ENCODE measurements around the gene GPR107. TPM values are rescaled to one million over a fixed set of nuclear protein-coding genes. Genes with fewer than 3 reads are reported as not detected.
"Not testable (repeated sequence)": the region's sequence is repeated elsewhere in the genome, so short reads cannot be mapped to it uniquely, and the experiment has no call there.

GPR107 gene
- total RNA-seq, 4 donors from 2014 or later = 18.9 to 27.0 (median 23.2) TPM

DNA sequence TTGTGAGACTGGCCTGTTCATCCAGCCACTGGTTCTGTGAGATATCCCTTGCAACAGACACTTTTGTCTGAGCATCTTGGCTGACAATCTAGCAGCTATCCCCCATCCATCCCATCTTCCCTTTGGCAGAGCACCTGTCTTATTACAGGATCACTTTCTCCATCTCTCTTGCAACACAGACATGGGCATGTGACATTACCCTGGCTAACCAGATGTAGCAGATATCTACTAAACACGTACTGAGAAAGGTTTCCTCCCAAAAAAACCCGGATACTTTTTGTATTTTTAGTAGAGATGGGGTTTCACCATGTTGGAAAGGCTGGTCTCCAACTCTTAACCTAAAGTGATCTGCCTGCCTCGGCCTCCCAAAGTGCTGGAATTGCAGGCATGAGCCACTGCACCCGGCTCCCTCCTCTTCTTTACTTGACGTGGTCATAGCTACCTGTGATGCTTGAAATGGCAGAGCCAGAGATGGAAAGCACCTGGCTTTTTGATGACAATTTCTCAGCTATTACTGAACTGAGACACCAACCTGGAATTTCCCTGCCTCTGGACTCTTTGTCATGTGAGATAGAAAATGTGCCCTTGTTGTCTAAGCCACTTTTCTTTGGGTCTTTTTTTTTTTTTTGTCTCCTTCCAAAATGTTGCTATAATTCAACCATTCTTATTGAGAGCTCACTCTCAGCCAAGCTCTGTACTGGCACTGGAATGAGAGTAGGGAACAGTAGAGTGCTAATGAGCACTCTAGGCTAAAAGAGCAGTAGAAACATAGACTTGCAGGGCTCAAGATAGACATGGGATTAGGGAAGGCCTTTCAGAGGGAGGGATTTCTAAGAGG lies 43.3 kb upstream of the GPR107 start:
- no peak for DNase-seq
- Histone ChIP-seq H3K4me1 (peaks cover 0 to 42% (median 6%) of the 10 kb centered on the region in 3 donors), H3K27ac (peak overlapping the region in 2 of 4 donors; percentile 18 to 54), H3K36me3 (no peaks in the 10 kb centered on the region), H3K9me3 (no peaks in the 10 kb centered on the region), H3K27me3 (no peaks in the 10 kb centered on the region), H3K4me3 (no peak overlapping the region)
- intact Hi-C loops (cut with DNase I) = no loop called here
- 38 to 47% methylated on average over 5 of the region's 5 CpGs for WGBS, 2 donors
- TF ChIP-seq, protein P1, sequence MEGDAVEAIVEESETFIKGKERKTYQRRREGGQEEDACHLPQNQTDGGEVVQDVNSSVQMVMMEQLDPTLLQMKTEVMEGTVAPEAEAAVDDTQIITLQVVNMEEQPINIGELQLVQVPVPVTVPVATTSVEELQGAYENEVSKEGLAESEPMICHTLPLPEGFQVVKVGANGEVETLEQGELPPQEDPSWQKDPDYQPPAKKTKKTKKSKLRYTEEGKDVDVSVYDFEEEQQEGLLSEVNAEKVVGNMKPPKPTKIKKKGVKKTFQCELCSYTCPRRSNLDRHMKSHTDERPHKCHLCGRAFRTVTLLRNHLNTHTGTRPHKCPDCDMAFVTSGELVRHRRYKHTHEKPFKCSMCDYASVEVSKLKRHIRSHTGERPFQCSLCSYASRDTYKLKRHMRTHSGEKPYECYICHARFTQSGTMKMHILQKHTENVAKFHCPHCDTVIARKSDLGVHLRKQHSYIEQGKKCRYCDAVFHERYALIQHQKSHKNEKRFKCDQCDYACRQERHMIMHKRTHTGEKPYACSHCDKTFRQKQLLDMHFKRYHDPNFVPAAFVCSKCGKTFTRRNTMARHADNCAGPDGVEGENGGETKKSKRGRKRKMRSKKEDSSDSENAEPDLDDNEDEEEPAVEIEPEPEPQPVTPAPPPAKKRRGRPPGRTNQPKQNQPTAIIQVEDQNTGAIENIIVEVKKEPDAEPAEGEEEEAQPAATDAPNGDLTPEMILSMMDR (IDR thresholded peaks at IDR 0.05) = no peak
- no peak for TF ChIP-seq POLR2A (IDR thresholded peaks at IDR 0.05)

DNA sequence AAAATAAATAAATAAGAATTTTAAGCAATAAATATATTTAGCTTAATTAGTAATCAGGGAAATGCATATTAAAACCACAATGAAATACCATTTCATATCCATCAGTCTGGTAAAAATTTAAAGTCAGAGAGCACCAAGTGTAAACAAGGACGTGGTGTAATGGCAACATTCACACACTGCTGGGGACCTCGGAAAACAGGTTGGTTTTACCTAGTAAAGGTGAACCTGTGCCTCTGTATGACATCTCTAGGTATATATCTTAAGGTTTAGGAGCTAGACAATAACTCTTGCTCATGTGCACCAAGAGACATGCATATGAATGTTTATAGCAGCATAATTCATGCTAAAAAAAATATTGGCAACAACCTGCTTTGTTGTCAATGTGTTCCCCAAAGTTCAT lies 40.4 kb upstream of the GPR107 start:
- Histone ChIP-seq H3K9me3 (peaks cover 0 to 6% (median 0%) of the 10 kb centered on the region in 3 donors), H3K4me3 (no peak overlapping the region), H3K27me3 (no peaks in the 10 kb centered on the region), H3K36me3 (peaks cover 0 to 9% (median 0%) of the 10 kb centered on the region in 3 donors), H3K4me1 (peaks cover 0 to 21% (median 6%) of the 10 kb centered on the region in 3 donors), H3K27ac (no peak overlapping the region)
- intact Hi-C loops (cut with DNase I) = no loop called here
- 66 to 71% methylated on average over 2 of the region's 2 CpGs for WGBS, 2 donors
- DNase-seq = no peak
- TF ChIP-seq, protein P1 (IDR thresholded peaks at IDR 0.05) = no peak
- TF ChIP-seq POLR2A (IDR thresholded peaks at IDR 0.05) = no peak

DNA sequence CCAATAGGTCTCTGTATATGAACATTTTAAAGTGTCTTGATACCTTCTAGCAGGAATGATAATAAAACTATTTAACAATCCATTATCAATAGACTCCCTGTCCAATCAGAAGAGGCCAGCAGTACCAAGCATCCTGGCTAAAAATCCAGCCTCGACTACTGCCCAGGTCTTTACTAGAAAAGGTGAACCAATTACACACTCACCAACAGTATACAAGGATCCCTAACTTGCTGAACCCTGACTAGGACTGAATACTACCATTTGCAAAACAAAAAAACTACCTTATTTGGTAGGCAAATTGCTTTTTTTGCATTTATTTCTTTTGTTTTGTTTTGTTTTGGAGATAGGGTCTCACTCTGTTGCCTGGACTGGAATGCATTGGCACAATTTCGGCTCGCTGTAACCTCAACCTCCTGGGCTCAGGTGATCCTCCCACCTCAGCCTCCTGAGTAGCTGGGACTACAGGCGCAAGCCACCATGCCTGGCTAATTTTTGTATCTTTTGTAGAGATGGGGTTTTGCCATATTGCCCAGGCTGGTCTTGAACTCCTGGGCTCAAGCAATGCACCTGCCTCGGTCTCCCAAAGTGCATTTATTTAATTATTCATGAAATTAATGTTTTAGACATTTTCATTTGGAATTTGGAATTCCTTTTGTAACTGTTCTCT lies 38.2 kb upstream of the GPR107 start:
- peaks cover 0 to 9% (median 0%) of the 10 kb centered on the region in 3 donors for H3K36me3 ChIP-seq
- no peak for TF ChIP-seq POLR2A (IDR thresholded peaks at IDR 0.05)
- TF ChIP-seq, protein P1 (IDR thresholded peaks at IDR 0.05) = no peak
- intact Hi-C loops (cut with DNase I) = no loop called here

DNA sequence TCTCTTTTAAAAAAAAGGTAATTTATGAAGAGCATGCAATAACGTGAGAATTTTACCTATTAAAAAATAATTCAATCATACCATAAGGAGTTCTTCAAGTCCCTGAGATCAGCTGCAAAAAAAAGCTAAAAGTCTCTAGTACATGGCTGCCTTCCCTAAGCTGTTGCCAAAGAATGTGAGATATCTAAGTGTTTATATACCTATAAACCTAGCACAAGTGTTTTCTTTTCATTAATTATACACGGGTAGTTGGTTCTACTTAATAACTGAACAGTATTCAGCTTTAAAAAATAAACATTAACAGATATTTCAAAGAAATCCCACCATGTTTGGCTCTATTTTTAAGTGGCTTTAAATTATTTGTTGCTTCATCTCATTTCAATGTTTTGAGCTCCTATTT lies 36.6 kb upstream of the GPR107 start:
- Histone ChIP-seq H3K9me3 (peaks cover 0 to 6% (median 0%) of the 10 kb centered on the region in 3 donors), H3K36me3 (peaks cover 0 to 9% (median 0%) of the 10 kb centered on the region in 3 donors), H3K27me3 (no peaks in the 10 kb centered on the region), H3K4me3 (no peak overlapping the region), H3K4me1 (peaks cover 0 to 24% (median 9%) of the 10 kb centered on the region in 3 donors), H3K27ac (peak overlapping the region in 3 of 4 donors; percentile 9 to 62 (median 54))
- no peak for TF ChIP-seq POLR2A (IDR thresholded peaks at IDR 0.05)
- TF ChIP-seq, protein P1 (IDR thresholded peaks at IDR 0.05) = no peak
- 49 to 65% methylated on average over 2 of the region's 2 CpGs for WGBS, 2 donors
- intact Hi-C loops (cut with DNase I) = no loop called here
- no peak for DNase-seq

More for the DNA sequence above, 38.2 kb upstream of the GPR107 start:
- WGBS, 2 donors = 93 to 96% methylated on average over 5 of the region's 5 CpGs
- H3K9me3 ChIP-seq = peaks cover 0 to 6% (median 0%) of the 10 kb centered on the region in 3 donors
- no peak for DNase-seq
- no peak overlapping the region for H3K4me3 ChIP-seq
- H3K27me3 ChIP-seq = no peaks in the 10 kb centered on the region
- peaks cover 0 to 15% (median 3%) of the 10 kb centered on the region in 3 donors for H3K4me1 ChIP-seq
- peak overlapping the region in 1 of 4 donors; percentile 54 for H3K27ac ChIP-seq

DNA sequence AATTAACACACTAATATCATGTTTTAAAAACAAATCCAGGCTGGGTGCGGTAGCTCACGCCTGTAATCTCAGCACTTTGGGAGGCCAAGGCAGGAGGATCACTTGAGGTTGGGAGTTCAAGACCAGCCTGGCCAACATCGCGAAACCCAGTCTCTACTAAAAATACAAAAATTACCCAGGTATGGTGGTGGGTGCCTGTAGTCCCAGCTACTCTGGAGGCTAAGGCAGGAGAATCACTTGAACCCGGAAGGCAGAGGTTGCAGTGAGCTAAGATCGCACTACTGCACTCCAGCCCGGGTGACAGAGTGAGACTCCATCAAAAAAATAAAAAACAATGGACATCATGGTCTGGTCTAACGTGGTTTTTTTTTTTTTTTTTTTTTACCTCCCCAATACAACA lies 36.2 kb upstream of the GPR107 start:
- WGBS, 2 donors = 86 to 92% methylated on average over 8 of the region's 8 CpGs
- Histone ChIP-seq H3K4me1 (peaks cover 0 to 27% (median 9%) of the 10 kb centered on the region in 3 donors), H3K27ac (peak overlapping the region in 3 of 4 donors; percentile 9 to 62 (median 54))
- H3K4me3 ChIP-seq; intact Hi-C loops (cut with DNase I); H3K36me3 ChIP-seq; DNase-seq; H3K9me3 ChIP-seq; H3K27me3 ChIP-seq: not testable (repeated sequence)

All from esophagus squamous epithelium (tissue), 5 donors.